ENCODE results near the gene TRIM31.

DNA sequence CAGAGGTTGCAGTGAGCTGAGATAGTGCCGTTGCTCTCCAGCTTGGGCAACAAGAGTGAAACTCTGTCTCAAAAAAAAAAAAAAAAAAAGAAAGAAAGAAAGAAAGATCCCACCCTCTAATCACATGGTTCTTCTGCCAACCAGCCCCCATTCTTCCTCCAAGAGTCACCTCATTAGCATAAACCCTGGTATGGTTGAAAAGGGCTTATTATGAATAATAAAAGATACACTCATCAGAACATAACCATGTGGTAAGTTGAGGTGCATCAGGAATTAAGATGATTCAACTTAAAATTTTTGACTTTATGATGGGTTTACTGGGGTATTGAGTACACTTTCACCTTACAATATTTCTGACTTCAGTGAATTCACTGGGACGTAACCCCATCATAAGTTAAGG, 22.3 kb upstream of the TRIM31 start:
- no peak for TF ChIP-seq EZH2 (IDR thresholded peaks at IDR 0.05; ENCODE audit: insufficient read depth, poor library complexity, severe bottlenecking)
- no peak for TF ChIP-seq EZH2phosphoT487 (IDR thresholded peaks at IDR 0.05; ENCODE audit: insufficient read depth, low read depth)

Measured in GM23248 (cell line).